ENCODE results near the gene SPARC. TPM values are rescaled to one million over a fixed set of nuclear protein-coding genes. Genes with fewer than 3 reads are reported as not detected.

The SPARC gene
- total RNA-seq, 1 experiment from 2014 or later: 320 TPM

- no peaks in the 10 kb centered on the region for H3K79me1 ChIP-seq (ENCODE audit: insufficient read depth, low read depth, low read length, poor library complexity, severe bottlenecking)
- no peaks in the 10 kb centered on the region for H3K9me3 Mint-ChIP-seq
- no peak overlapping the region for H3K23ac ChIP-seq (ENCODE audit: insufficient read length, low read depth, low read length)
- H3K18ac ChIP-seq (ENCODE audit: insufficient read length, low read depth, low read length): no peak overlapping the region
- H2BK20ac ChIP-seq (ENCODE audit: low read depth, low read length, poor library complexity, severe bottlenecking): no peak overlapping the region
- no peak overlapping the region for H3K27ac ChIP-seq (ENCODE audit: insufficient read length, low read depth, low read length)
- peaks cover 7 to 15% of the 10 kb centered on the region in 2 experiments; a peak in 3 of 4 replicates for H3K4me1 Mint-ChIP-seq
- no peak overlapping the region for H4K5ac ChIP-seq (ENCODE audit: insufficient read length, low read depth, low read length)
- no CpG with 5 or more reads among the region's 12 CpGs for WGBS (ENCODE audit: extremely low coverage, insufficient read length, low lambda C conversion rate)
- no peaks in the 10 kb centered on the region for H3K4me1 ChIP-seq (ENCODE audit: insufficient read depth, low read length)
- TF ChIP-seq, protein P1, sequence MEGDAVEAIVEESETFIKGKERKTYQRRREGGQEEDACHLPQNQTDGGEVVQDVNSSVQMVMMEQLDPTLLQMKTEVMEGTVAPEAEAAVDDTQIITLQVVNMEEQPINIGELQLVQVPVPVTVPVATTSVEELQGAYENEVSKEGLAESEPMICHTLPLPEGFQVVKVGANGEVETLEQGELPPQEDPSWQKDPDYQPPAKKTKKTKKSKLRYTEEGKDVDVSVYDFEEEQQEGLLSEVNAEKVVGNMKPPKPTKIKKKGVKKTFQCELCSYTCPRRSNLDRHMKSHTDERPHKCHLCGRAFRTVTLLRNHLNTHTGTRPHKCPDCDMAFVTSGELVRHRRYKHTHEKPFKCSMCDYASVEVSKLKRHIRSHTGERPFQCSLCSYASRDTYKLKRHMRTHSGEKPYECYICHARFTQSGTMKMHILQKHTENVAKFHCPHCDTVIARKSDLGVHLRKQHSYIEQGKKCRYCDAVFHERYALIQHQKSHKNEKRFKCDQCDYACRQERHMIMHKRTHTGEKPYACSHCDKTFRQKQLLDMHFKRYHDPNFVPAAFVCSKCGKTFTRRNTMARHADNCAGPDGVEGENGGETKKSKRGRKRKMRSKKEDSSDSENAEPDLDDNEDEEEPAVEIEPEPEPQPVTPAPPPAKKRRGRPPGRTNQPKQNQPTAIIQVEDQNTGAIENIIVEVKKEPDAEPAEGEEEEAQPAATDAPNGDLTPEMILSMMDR (conservative IDR thresholded peaks at IDR 0.05): no peak
- H4K91ac ChIP-seq (ENCODE audit: insufficient read length, low read depth, low read length): no peak overlapping the region
- H4K20me1 ChIP-seq (ENCODE audit: control insufficient read depth, insufficient read depth, insufficient read length): no peaks in the 10 kb centered on the region
- no peaks in the 10 kb centered on the region for H3K27me3 Mint-ChIP-seq (ENCODE audit: low read depth)
- no peak for DNase-seq
- no peak overlapping the region for H2BK5ac ChIP-seq (ENCODE audit: insufficient read length, low read length)
- H3K27me3 ChIP-seq (ENCODE audit: insufficient read depth, low read length): no peaks in the 10 kb centered on the region
- H3K9me3 ChIP-seq (ENCODE audit: control insufficient read depth, low read depth, low read length): no peaks in the 10 kb centered on the region
- H3K36me3 Mint-ChIP-seq (ENCODE audit: insufficient read depth in 1 of 3, low read depth in 3 of 3): peaks cover 14 to 37% (median 35%) of the 10 kb centered on the region in 3 experiments; a peak in 6 of 7 replicates
- no peak overlapping the region for H3K4me3 Mint-ChIP-seq
- no peaks in the 10 kb centered on the region for H3K79me2 ChIP-seq (ENCODE audit: insufficient read depth, low read length)
- no peak overlapping the region for H2BK12ac ChIP-seq (ENCODE audit: insufficient read length, low read depth, low read length)
- no peaks in the 10 kb centered on the region for H3K23me2 ChIP-seq (ENCODE audit: insufficient read length, low read depth, low read length, poor library complexity, severe bottlenecking)
- no peak overlapping the region for H3T11ph ChIP-seq (ENCODE audit: low read length)
- H4K8ac ChIP-seq (replicated peaks; ENCODE audit: insufficient read length, low read depth, low read length): no peak overlapping the region
- no peak overlapping the region for H3K4ac ChIP-seq (ENCODE audit: low read depth, low read length)
- no peak overlapping the region for H2AK5ac ChIP-seq (ENCODE audit: insufficient read length, low read length)
- no peak overlapping the region for H3K56ac ChIP-seq (ENCODE audit: insufficient read length, low read depth, low read length)
- no peak overlapping the region for H3K9ac ChIP-seq (ENCODE audit: extremely low read depth, insufficient read length, low read length)
- no peak overlapping the region for H2BK15ac ChIP-seq (ENCODE audit: low read depth, low read length)
- no peak overlapping the region for H3K4me2 ChIP-seq (ENCODE audit: insufficient read depth, insufficient read length, low read length)
- H2BK120ac ChIP-seq (ENCODE audit: low read depth, low read length, poor library complexity, severe bottlenecking): no peak overlapping the region
- H3K14ac ChIP-seq (ENCODE audit: insufficient read depth, low read length): no peak overlapping the region; the same call in 1 of the 2 replicates
- H3K27ac Mint-ChIP-seq: peak overlapping the region in 2 of 3 experiments; percentile 19 to 46; a peak in 2 of 7 replicates
- no peak overlapping the region for H2AFZ ChIP-seq (ENCODE audit: low read length)
These were observed 25.9 kb downstream of the SPARC start for GRCh38 chr5:151660616-151661495.

All from H9 (cell line).